GF-D8 (cell line): ENCODE data around the gene MAP3K9.

Source experiments
- DNase-seq: peaks from one replicate; lab custom pipeline; 2025; lab: John Stamatoyannopoulos, UW

Gene MAP3K9

DNA sequence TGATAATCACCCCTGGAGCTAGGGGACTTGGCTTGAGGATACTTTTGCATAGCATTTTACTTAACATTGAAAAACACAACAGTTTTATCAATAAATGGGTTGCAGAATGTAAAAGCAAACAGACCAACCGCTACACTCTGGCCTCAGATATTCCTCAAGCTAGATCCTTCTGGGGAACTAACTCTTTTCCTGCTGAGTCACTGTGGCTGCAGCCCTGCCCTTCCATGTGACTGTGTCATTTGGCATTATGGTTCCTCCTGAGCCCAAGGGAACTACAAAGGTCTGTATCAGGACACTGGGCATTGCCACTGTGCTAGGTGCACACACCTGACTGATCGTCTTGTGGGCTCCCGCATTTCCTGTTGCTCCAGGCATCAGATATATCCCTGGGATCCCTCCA, 111.0 kb downstream of the MAP3K9 start:
- no peak for DNase-seq

DNA sequence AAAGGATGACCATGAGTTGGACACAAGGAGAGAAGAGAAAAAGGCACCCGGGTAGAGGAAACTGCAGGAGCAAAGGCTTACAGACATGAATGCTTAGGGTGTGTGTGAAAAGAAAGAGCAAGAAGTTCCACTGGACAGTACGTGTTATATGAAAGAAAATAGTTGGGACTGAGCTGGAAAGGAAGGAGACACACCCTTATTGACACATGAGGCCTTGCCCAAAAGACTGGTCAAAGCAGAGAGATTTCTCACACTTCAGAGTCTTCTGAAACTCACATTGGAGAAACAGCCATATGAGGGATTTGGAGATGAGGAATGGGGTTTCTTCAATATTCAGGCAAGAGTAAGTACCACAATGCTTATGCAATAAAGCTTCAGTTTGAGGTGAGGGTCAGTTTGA, 111.6 kb downstream of the MAP3K9 start:
- DNase-seq: no peak

DNA sequence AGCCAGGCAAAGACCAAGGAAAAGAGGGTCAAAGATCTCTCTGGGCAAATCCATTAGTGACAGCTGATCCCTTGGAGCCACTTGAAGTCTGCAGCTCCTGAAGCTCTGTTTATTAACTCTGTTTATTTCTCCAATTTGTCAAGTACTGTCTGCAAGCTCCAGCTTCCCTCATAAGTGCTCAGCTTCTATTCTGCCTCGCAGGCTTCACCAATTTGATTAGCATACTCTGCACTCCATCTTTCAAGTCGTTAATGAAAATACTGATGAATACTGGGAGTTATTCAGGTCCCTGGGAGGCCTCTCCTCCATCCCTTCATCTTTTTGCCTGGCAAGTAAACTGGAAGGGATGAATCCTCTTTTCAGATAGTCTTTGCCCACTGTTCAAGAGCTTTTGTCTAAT, 113.3 kb downstream of the MAP3K9 start:
- DNase-seq: no peak

DNA sequence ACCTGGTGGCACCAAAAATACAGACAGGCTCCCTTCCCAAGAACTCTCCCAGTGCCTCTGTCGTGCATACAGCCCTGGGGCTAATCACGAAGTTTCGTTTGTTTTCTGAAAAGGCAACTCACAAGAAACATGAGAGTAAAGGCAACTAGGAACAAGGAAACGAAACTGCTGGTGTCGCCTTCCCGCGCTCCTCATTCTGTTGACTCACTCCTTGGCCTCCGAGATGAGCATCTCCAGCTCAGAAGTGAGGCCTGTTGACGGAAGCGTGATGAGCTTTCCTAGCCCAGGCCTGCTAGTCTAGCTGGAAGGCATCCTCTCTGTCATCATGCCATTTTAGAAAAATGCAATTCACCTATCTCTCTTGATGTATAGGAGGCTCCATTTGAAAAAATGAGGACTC, 117.1 kb downstream of the MAP3K9 start:
- DNase-seq: no peak

DNA sequence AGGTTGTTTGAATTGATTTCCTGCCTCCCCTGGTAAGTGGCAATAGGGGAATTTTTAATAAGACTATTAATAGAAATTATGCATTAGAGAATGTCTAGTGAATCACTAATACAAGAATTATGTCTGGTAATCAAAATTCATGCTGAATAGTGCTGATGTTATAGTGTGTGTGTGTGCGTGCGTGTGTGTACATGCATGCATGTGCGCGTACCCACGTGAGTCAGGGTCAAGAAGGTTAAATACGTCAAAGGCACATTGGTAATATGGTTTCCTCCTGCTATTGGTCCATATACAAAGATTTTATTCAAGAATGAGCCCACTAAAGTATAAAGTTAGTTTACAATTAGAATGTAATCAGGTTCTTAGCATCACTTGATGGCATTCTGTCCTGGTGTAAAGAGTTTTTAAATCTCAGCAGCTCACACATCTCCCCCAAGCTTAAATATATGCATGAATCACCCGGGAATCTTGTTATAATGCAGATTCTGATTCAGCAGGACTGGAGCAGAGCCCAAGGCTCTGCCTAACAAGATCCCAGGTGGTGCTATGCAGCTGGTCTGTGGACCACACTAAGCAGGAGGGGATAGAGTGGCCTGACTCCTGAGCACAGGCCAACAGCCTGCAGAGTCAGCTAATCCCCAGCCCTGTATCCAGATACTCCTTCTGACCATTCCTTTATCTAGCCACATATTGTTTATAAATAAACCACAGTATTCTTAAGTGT, 123.7 kb downstream of the MAP3K9 start:
- no peak for DNase-seq

DNA sequence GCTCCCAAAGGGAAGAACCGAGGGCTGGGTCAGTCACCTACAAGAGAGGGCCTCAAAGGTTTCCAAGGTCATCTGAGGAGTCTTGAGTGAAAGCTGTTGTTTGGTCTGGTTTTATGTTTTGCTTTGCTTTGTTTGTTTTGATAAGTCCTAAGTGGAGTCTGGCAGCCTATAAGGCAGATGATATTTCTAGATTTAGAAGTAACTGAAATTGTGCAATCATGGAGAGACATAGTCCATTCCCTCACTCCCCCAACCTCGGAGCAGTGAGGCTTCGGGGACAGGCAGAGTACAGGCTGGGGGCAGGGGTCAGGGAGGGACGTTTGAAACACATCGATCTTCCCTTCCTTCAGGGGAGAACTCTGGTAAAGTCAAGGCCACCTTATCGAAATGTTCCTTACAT, 125.3 kb downstream of the MAP3K9 start:
- no peak for DNase-seq

DNA sequence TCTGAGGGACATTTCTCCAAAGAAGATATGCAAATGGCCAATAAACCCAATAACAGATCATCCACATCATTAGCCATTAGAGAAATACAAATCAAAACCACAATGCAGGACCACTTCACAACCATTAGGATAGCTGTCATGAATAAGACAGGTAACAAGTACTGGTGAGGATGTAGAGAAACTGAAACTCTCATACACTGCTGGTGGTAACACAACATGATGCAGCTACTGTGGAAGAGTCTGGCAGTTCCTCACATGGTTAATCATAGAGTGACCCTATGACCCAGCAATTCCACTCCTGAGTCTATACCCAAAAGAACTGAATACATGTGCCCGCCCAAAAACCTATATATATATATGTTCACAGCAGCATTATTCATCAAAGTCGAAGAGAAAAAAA, 128.6 kb downstream of the MAP3K9 start:
- no peak for DNase-seq

DNA sequence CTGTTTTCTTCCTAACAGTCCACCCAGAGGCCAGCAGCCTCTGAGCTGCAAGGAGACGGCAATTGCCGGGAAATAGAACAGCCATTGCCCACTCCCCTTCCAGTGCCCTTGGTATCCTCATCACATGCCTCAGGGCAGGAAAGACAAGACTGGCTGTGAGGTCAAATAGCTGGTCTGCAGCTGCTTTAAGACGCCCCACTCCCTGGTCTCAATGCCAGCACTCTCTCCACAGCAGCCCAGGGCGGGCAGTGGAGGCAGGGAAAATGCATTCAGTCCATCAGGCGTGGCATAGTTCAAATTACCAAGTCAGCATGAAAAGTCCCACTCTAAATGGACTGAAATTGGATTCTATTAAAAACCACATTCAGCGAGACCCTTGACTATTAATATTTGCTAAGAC, 132.0 kb downstream of the MAP3K9 start:
- no peak for DNase-seq
